Activated naive CD4-positive, alpha-beta T cell treated with Interleukin-2 at 50 U/mL for 16 hours (primary cell): ENCODE data around the gene KHDC1.
A peak's percentile ranks its signal among the peaks of the same experiment; 100 is the strongest.
"Not testable (repeated sequence)": the region's sequence is repeated elsewhere in the genome, so short reads cannot be mapped to it uniquely, and the experiment has no call there.

Experiments
- DNase-seq: peaks from one replicate; pipeline ENCODE4 v3.0.0-alpha.2; 2020

KHDC1 gene

GRCh38 chr6:73262671-73263569 lies at the start of gene KHDC1:
KHDC1 (minus strand) TSS chr6:73263196; CDS start chr6:73242517, 20,679 bp downstream.
- DNase-seq = peak; percentile 58

- DNase-seq = not testable (repeated sequence)
Measured at GRCh38 chr6:73310503-73310845, 47.5 kb upstream of the KHDC1 start.

- DNase-seq = peak; percentile 70
Measured at GRCh38 chr6:73309785-73310502, 46.9 kb upstream of the KHDC1 start.

GRCh38 chr6:73309535-73309784 lies 46.5 kb upstream of the KHDC1 start:
- no peak for DNase-seq

- no peak for DNase-seq
Measured at GRCh38 chr6:73308712-73309534, 45.9 kb upstream of the KHDC1 start.

- not testable (repeated sequence) for DNase-seq
Measured at GRCh38 chr6:73303773-73304172, 40.8 kb upstream of the KHDC1 start.

- no peak for DNase-seq
Measured at GRCh38 chr6:73302339-73302738, 39.3 kb upstream of the KHDC1 start.

GRCh38 chr6:73299151-73299971 lies 36.4 kb upstream of the KHDC1 start:
- no peak for DNase-seq

- no peak for DNase-seq
Measured at GRCh38 chr6:73293331-73293730, 30.3 kb upstream of the KHDC1 start.

- DNase-seq = no peak
Measured at GRCh38 chr6:73290435-73290834, 27.4 kb upstream of the KHDC1 start.

GRCh38 chr6:73286752-73287151 lies 23.8 kb upstream of the KHDC1 start:
- no peak for DNase-seq

- DNase-seq = no peak
Measured at GRCh38 chr6:73285674-73286283, 22.8 kb upstream of the KHDC1 start.

GRCh38 chr6:73282871-73283270 lies 19.9 kb upstream of the KHDC1 start:
- DNase-seq = no peak

- not testable (repeated sequence) for DNase-seq
Measured at GRCh38 chr6:73281684-73282083, 18.7 kb upstream of the KHDC1 start.

GRCh38 chr6:73269296-73269695 lies 6.3 kb upstream of the KHDC1 start:
- not testable (repeated sequence) for DNase-seq

- not testable (repeated sequence) for DNase-seq
Measured at GRCh38 chr6:73268896-73269295, 5.9 kb upstream of the KHDC1 start.

GRCh38 chr6:73264446-73264845 lies 1.4 kb upstream of the KHDC1 start:
- no peak for DNase-seq

- DNase-seq = no peak
Measured at GRCh38 chr6:73263570-73263909, 544 bp upstream of the KHDC1 start.

- DNase-seq = no peak
Measured at GRCh38 chr6:73258721-73259120, 4.3 kb downstream of the KHDC1 start.

- not testable (repeated sequence) for DNase-seq
Measured at GRCh38 chr6:73254323-73254722, 8.7 kb downstream of the KHDC1 start.

GRCh38 chr6:73252703-73253102 lies 10.3 kb downstream of the KHDC1 start:
- no peak for DNase-seq

GRCh38 chr6:73250016-73250415 lies 13.0 kb downstream of the KHDC1 start:
- DNase-seq = no peak
